IPS-NIHi7 (cell line): ENCODE results near the gene TMEM11.

Source experiments
- DNase-seq: peaks from one replicate; pipeline ENCODE4 v3.0.0; 2012; ENCODE audit warnings: mixed read lengths; ENCODE audit errors: extremely low spot score

The TMEM11 gene

GRCh38 chr17:21163101-21163500 lies 50.9 kb downstream of the TMEM11 start:
- no peak for DNase-seq

- no peak for DNase-seq
Measured at GRCh38 chr17:21162394-21162775, 51.6 kb downstream of the TMEM11 start.

GRCh38 chr17:21161498-21162393 lies 52.2 kb downstream of the TMEM11 start:
- DNase-seq = no peak

GRCh38 chr17:21160401-21160800 lies 53.6 kb downstream of the TMEM11 start:
- DNase-seq = no peak

GRCh38 chr17:21157586-21158370 lies 56.2 kb downstream of the TMEM11 start:
- no peak for DNase-seq

- no peak for DNase-seq
Measured at GRCh38 chr17:21152731-21153130, 61.2 kb downstream of the TMEM11 start.

- DNase-seq = no peak
Measured at GRCh38 chr17:21149621-21150020, 64.3 kb downstream of the TMEM11 start.
